HG03342 (cell line): ENCODE results near the gene STX8.
"Not testable (repeated sequence)": the region's sequence is repeated elsewhere in the genome, so short reads cannot be mapped to it uniquely, and the experiment has no call there.

Source experiments
- ATAC-seq: cut with Tn5 transposase; IDR thresholded peaks from one replicate; pipeline ENCODE4 v1.9.1; 2021; ENCODE audit warnings: mild to moderate bottlenecking, moderate library complexity; ENCODE audit not compliant: unreplicated experiment

Gene STX8

GRCh38 chr17:9557161-9557755 lies 18.4 kb downstream of the STX8 start:
- no peak for ATAC-seq

- ATAC-seq: not testable (repeated sequence)
These were observed 20.9 kb downstream of the STX8 start for GRCh38 chr17:9554715-9555114.

GRCh38 chr17:9553596-9553995 lies 22.0 kb downstream of the STX8 start:
- ATAC-seq: no peak

- ATAC-seq: no peak
These were observed 22.4 kb downstream of the STX8 start for GRCh38 chr17:9553181-9553580.

GRCh38 chr17:9549215-9549614 lies 26.4 kb downstream of the STX8 start:
- ATAC-seq: no peak

- no peak for ATAC-seq
These were observed 31.4 kb downstream of the STX8 start for GRCh38 chr17:9544221-9544620.

- no peak for ATAC-seq
These were observed 33.9 kb downstream of the STX8 start for GRCh38 chr17:9541718-9542117.

GRCh38 chr17:9538626-9539025 lies 37.0 kb downstream of the STX8 start:
- ATAC-seq: no peak

- no peak for ATAC-seq
These were observed 38.3 kb downstream of the STX8 start for GRCh38 chr17:9537177-9537776.

GRCh38 chr17:9536061-9536460 lies 39.6 kb downstream of the STX8 start:
- no peak for ATAC-seq

- ATAC-seq: no peak
These were observed 42.2 kb downstream of the STX8 start for GRCh38 chr17:9533441-9533840.

- no peak for ATAC-seq
These were observed 42.9 kb downstream of the STX8 start for GRCh38 chr17:9532715-9533114.

- ATAC-seq: no peak
These were observed 44.6 kb downstream of the STX8 start for GRCh38 chr17:9531034-9531433.

GRCh38 chr17:9529033-9529700 lies 46.5 kb downstream of the STX8 start:
- no peak for ATAC-seq

GRCh38 chr17:9527788-9528187 lies 47.8 kb downstream of the STX8 start:
- ATAC-seq: no peak

GRCh38 chr17:9522074-9522473 lies 53.5 kb downstream of the STX8 start:
- no peak for ATAC-seq

GRCh38 chr17:9521062-9521461 lies 54.6 kb downstream of the STX8 start:
- no peak for ATAC-seq

- no peak for ATAC-seq
These were observed 55.0 kb downstream of the STX8 start for GRCh38 chr17:9520649-9521048.

- no peak for ATAC-seq
These were observed 55.9 kb downstream of the STX8 start for GRCh38 chr17:9519583-9520272.

GRCh38 chr17:9517396-9517795 lies 58.2 kb downstream of the STX8 start:
- no peak for ATAC-seq

GRCh38 chr17:9513266-9513665 lies 62.4 kb downstream of the STX8 start:
- no peak for ATAC-seq
